ENCODE results near the gene SLAMF9.

Gene SLAMF9

GRCh38 chr1:159913451-159914192 is 40.4 kb downstream of the SLAMF9 start:
- no peak overlapping the region for H2BK5ac ChIP-seq (ENCODE audit: low read length)
- H3K27ac ChIP-seq (replicated peaks; ENCODE audit: low read length), result no peak overlapping the region
- no peaks in the 10 kb centered on the region for H3K79me1 ChIP-seq (ENCODE audit: low read depth, low read length)
- H2BK12ac ChIP-seq (ENCODE audit: low read length), result no peak overlapping the region
- no peak overlapping the region for H3K4me2 ChIP-seq (ENCODE audit: insufficient read depth, low read length, poor library complexity, severe bottlenecking)
- no peak overlapping the region for H4K91ac ChIP-seq (ENCODE audit: low read depth, low read length, poor library complexity)
- no peak overlapping the region for H3K23ac ChIP-seq (ENCODE audit: low read depth, low read length, poor library complexity)
- DNase-seq (ENCODE audit: low spot score), result no peak
- peak overlapping the region in 1 of 2 donors; percentile 37 for H3K4me3 ChIP-seq (ENCODE audit: low read length in 2 of 2)
- peaks cover 0 to 4% (median 0%) of the 10 kb centered on the region in 3 experiments for H3K27me3 ChIP-seq (ENCODE audit: control insufficient read depth in 3 of 3, insufficient read depth in 3 of 3, low read depth in 1 of 3, low read length in 3 of 3)
- H3K36me3 ChIP-seq (replicated peaks in 1 of 2; ENCODE audit: control insufficient read depth in 2 of 2, insufficient read depth in 2 of 2, low read length in 2 of 2), result no peaks in the 10 kb centered on the region
- H3K4ac ChIP-seq (ENCODE audit: low read length), result no peak overlapping the region
- H4K8ac ChIP-seq (ENCODE audit: low read depth, low read length), result no peak overlapping the region
- H2BK15ac ChIP-seq (ENCODE audit: low read length), result no peak overlapping the region
- no peak overlapping the region for H2AFZ ChIP-seq (ENCODE audit: low read length)
- H2AK5ac ChIP-seq (ENCODE audit: low read depth, low read length), result peak overlapping the region; percentile 9
- H3K9me3 ChIP-seq (replicated peaks in 1 of 2; ENCODE audit: control insufficient read depth in 2 of 2, insufficient read depth in 1 of 2, low read depth in 1 of 2, low read length in 2 of 2), result no peaks in the 10 kb centered on the region
- WGBS, 2 donors (ENCODE audit: extremely low coverage in 2 of 2, insufficient read length in 2 of 2, insufficient replicate concordance in 1 of 2), result no CpG with 5 or more reads among the region's 5 CpGs
- peak overlapping the region; percentile 18 for H3K18ac ChIP-seq (ENCODE audit: low read length)
- H2BK120ac ChIP-seq (ENCODE audit: low read depth, low read length), result no peak overlapping the region
- H3K14ac ChIP-seq (ENCODE audit: low read length), result no peak overlapping the region
- H3K9ac ChIP-seq (ENCODE audit: low read depth, low read length, poor library complexity), result no peak overlapping the region
- peaks cover 24 to 30% of the 10 kb centered on the region in 2 donors for H3K4me1 ChIP-seq (ENCODE audit: control insufficient read depth in 2 of 2, insufficient read depth in 1 of 2, low read depth in 1 of 2, low read length in 2 of 2)

DNA sequence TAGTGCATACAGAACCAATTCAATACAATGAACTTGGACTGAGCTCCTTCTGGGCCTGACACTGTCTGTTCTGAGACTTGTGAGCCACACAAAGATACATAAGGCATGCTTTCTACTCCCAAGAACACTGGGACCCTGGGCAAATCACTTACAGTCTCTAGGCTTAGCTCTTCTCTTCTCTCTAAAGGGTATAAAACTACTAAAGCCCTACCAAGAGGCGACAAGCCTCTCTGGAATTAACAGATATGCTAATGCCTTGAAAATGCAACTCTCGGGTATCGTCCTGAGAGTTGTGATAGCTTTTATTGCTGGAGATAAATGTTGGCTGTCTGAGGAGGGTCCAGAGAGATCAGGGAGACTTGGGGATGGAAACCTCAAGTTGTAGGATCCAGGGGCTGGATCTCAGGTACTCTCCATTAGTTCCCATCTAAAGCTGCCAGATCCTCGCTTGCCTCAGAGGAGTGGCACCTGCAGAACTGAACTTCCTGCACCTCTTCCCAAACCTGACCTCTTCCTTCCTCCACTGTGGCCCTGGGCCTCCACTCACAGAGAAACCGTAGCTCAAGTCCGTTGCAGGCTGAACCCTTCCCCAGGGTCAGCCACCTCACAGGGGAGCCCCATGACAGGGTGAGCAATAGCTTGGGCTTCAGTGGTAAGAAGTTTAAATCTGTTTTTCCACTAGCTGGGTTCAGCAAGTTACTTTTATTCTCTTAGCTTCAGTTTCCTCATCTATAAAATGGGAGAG is 42.5 kb downstream of the SLAMF9 start:
- Histone ChIP-seq H4K91ac (ENCODE audit: low read depth, low read length, poor library complexity) (no peak overlapping the region), H3K14ac (ENCODE audit: low read length) (no peak overlapping the region), H3K27ac (replicated peaks; ENCODE audit: low read length) (no peak overlapping the region), H2BK15ac (ENCODE audit: low read length) (no peak overlapping the region), H3K4me3 (ENCODE audit: low read length in 2 of 2) (no peak overlapping the region), H2BK5ac (ENCODE audit: low read length) (no peak overlapping the region), H3K9ac (ENCODE audit: low read depth, low read length, poor library complexity) (no peak overlapping the region), H3K4ac (ENCODE audit: low read length) (no peak overlapping the region), H3K79me1 (ENCODE audit: low read depth, low read length) (no peaks in the 10 kb centered on the region), H3K4me1 (ENCODE audit: control insufficient read depth in 2 of 2, insufficient read depth in 1 of 2, low read depth in 1 of 2, low read length in 2 of 2) (peaks cover 20 to 22% of the 10 kb centered on the region in 2 donors), H2AFZ (ENCODE audit: low read length) (no peak overlapping the region), H3K9me3 (replicated peaks in 1 of 2; ENCODE audit: control insufficient read depth in 2 of 2, insufficient read depth in 1 of 2, low read depth in 1 of 2, low read length in 2 of 2) (no peaks in the 10 kb centered on the region), H2BK12ac (ENCODE audit: low read length) (no peak overlapping the region), H3K27me3 (ENCODE audit: control insufficient read depth in 3 of 3, insufficient read depth in 3 of 3, low read depth in 1 of 3, low read length in 3 of 3) (peaks cover 0 to 17% (median 0%) of the 10 kb centered on the region in 3 experiments), H4K8ac (ENCODE audit: low read depth, low read length) (no peak overlapping the region), H3K36me3 (replicated peaks in 1 of 2; ENCODE audit: control insufficient read depth in 2 of 2, insufficient read depth in 2 of 2, low read length in 2 of 2) (no peaks in the 10 kb centered on the region), H2BK120ac (ENCODE audit: low read depth, low read length) (no peak overlapping the region), H3K4me2 (ENCODE audit: insufficient read depth, low read length, poor library complexity, severe bottlenecking) (no peak overlapping the region), H3K18ac (ENCODE audit: low read length) (peak overlapping the region; percentile 7), H3K23ac (ENCODE audit: low read depth, low read length, poor library complexity) (no peak overlapping the region), H2AK5ac (ENCODE audit: low read depth, low read length) (no peak overlapping the region)
- DNase-seq (ENCODE audit: low spot score), result no peak
- no CpG with 5 or more reads among the region's 6 CpGs for WGBS, 2 donors (ENCODE audit: extremely low coverage in 2 of 2, insufficient read length in 2 of 2, insufficient replicate concordance in 1 of 2)

GRCh38 chr1:159908031-159908940 is 45.8 kb downstream of the SLAMF9 start:
- no CpG with 5 or more reads among the region's 9 CpGs for WGBS, 2 donors (ENCODE audit: extremely low coverage in 2 of 2, insufficient read length in 2 of 2, insufficient replicate concordance in 1 of 2)
- no peak overlapping the region for H2BK15ac ChIP-seq (ENCODE audit: low read length)

More at GRCh38 chr1:159908031-159908940, 45.8 kb downstream of the SLAMF9 start:
- H4K91ac ChIP-seq (ENCODE audit: low read depth, low read length, poor library complexity), result no peak overlapping the region
- H2BK5ac ChIP-seq (ENCODE audit: low read length), result no peak overlapping the region
- no peak overlapping the region for H2AK5ac ChIP-seq (ENCODE audit: low read depth, low read length)
- H3K4me1 ChIP-seq (ENCODE audit: control insufficient read depth in 2 of 2, insufficient read depth in 1 of 2, low read depth in 1 of 2, low read length in 2 of 2), result peaks cover 6 to 16% of the 10 kb centered on the region in 2 donors
- DNase-seq (ENCODE audit: low spot score), result no peak
- no peak overlapping the region for H3K14ac ChIP-seq (ENCODE audit: low read length)
- H3K4me2 ChIP-seq (ENCODE audit: insufficient read depth, low read length, poor library complexity, severe bottlenecking), result no peak overlapping the region
- no peak overlapping the region for H3K23ac ChIP-seq (ENCODE audit: low read depth, low read length, poor library complexity)
- H3K79me1 ChIP-seq (ENCODE audit: low read depth, low read length), result no peaks in the 10 kb centered on the region
- H3K27me3 ChIP-seq (ENCODE audit: control insufficient read depth in 3 of 3, insufficient read depth in 3 of 3, low read depth in 1 of 3, low read length in 3 of 3), result peaks cover 0 to 13% (median 0%) of the 10 kb centered on the region in 3 experiments
- peak overlapping the region; percentile 47 for H3K9ac ChIP-seq (ENCODE audit: low read depth, low read length, poor library complexity)
- H3K4ac ChIP-seq (ENCODE audit: low read length), result no peak overlapping the region
- peaks cover 0 to 8% of the 10 kb centered on the region in 2 donors for H3K9me3 ChIP-seq (replicated peaks in 1 of 2; ENCODE audit: control insufficient read depth in 2 of 2, insufficient read depth in 1 of 2, low read depth in 1 of 2, low read length in 2 of 2)
- H3K18ac ChIP-seq (ENCODE audit: low read length), result peak overlapping the region; percentile 79
- H2BK12ac ChIP-seq (ENCODE audit: low read length), result no peak overlapping the region
- no peak overlapping the region for H3K27ac ChIP-seq (replicated peaks; ENCODE audit: low read length)
- H2AFZ ChIP-seq (ENCODE audit: low read length), result no peak overlapping the region
- no peaks in the 10 kb centered on the region for H3K36me3 ChIP-seq (replicated peaks in 1 of 2; ENCODE audit: control insufficient read depth in 2 of 2, insufficient read depth in 2 of 2, low read length in 2 of 2)
- no peak overlapping the region for H4K8ac ChIP-seq (ENCODE audit: low read depth, low read length)
- H2BK120ac ChIP-seq (ENCODE audit: low read depth, low read length), result no peak overlapping the region
- no peak overlapping the region for H3K4me3 ChIP-seq (ENCODE audit: low read length in 2 of 2)
